GM12874 (cell line): ENCODE data around the gene GATA3.

Source experiments
- TF ChIP-seq, protein P1 (sequence below): IDR thresholded peaks from 2 replicates; pipeline ENCODE4 v1.5.1; 2011; ENCODE audit warnings: low read depth, mild to moderate bottlenecking, control low read depth, low read length, moderate library complexity; ENCODE audit not compliant: insufficient read depth

The GATA3 gene

DNA sequence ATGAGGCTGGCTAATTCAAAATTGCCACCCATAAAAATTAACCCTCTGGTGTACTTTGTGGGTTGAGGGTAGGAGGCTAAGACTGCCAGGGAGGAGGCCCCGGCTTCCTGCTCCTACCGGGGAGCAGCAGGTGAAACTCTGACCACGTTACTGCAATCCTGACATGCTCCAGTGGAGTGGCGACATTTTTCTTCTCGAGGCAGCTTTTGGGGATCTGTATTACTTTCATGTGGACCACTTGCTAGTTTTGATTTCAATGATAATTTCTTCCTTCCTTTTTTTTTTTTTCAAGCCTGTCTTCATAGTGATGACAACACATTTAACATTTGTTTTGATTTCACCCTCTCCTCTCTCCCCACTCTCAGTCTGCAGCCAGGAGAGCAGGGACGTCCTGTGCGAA, 14.6 kb downstream of the GATA3 start:
- TF ChIP-seq, protein P1, sequence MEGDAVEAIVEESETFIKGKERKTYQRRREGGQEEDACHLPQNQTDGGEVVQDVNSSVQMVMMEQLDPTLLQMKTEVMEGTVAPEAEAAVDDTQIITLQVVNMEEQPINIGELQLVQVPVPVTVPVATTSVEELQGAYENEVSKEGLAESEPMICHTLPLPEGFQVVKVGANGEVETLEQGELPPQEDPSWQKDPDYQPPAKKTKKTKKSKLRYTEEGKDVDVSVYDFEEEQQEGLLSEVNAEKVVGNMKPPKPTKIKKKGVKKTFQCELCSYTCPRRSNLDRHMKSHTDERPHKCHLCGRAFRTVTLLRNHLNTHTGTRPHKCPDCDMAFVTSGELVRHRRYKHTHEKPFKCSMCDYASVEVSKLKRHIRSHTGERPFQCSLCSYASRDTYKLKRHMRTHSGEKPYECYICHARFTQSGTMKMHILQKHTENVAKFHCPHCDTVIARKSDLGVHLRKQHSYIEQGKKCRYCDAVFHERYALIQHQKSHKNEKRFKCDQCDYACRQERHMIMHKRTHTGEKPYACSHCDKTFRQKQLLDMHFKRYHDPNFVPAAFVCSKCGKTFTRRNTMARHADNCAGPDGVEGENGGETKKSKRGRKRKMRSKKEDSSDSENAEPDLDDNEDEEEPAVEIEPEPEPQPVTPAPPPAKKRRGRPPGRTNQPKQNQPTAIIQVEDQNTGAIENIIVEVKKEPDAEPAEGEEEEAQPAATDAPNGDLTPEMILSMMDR = no peak

DNA sequence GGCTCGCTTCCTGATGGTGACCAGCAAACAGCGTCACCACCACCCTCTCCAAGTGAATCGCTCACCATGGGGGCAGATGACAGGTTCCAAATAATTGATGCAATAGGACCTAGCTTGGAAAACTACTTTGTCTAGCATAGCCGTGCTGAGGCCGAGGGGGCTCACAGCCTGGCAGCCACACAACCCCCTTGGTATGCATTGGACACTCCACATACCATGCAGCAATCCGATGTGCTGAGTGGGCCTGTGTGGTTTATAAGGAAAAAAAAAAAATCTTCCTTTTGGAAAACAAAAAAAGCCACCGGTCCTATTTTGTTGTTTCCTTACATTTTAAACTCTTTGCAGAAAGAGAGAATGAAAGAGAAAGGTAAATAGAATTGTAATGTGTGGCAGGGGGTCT, 15.1 kb downstream of the GATA3 start:
- TF ChIP-seq, protein P1 = no peak

DNA sequence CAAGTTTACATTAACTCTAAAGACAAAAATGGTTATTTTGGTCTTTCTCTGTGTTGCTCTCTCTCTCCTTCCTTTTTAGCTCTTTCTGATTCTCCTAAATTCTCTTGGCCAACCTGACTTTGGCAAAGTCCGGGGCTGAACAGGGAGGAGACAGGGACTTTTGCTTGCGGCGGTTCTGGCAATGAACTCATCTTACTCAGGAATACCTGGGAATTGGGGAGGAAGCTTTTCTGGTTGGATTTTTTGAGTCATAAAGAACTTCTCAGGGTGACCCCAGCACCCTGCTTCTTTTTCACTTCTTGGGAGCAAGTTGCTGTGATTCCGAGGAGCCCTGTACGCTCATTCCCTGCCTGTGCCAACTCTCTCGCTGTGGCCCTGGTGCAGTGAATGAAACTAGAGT, 16.0 kb downstream of the GATA3 start:
- TF ChIP-seq, protein P1 = no peak

DNA sequence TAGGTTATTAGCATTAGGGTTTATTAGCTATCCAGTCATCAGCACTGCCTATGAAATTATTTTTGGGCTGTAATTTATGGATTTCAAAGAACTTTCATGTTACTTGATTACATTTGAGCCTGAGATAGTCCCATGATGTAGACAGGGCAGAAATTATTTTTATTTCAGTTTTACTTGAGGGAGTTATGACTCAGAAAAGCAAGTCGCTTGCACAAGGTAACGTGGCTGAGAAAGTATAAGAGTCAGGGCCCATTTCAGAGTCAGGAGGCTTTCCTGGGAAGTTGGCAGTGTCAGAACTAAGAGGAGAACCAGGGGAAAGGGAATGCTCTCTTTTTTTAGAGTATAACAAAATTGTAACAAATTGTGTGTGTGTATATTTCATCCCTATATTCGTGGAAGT, 16.5 kb downstream of the GATA3 start:
- TF ChIP-seq, protein P1 = no peak

DNA sequence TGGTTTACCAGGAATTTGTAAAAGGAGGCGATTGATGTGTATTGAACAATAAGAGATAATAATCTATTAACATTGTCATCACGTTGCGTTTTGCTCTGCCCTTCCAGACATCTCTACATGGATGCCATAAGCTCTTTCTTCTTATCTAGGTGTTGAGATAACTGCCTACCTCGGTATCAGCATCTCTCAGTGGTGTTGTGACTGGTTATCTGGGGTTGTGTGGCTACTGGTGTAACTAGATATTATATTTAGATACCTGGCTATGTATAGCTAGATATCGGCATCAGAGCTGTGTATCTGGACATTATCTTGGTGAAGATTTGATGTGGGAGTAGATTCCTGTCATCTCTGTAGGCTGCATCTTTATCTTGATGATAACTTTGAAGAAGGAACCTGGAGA, 17.2 kb downstream of the GATA3 start:
- TF ChIP-seq, protein P1 = no peak

DNA sequence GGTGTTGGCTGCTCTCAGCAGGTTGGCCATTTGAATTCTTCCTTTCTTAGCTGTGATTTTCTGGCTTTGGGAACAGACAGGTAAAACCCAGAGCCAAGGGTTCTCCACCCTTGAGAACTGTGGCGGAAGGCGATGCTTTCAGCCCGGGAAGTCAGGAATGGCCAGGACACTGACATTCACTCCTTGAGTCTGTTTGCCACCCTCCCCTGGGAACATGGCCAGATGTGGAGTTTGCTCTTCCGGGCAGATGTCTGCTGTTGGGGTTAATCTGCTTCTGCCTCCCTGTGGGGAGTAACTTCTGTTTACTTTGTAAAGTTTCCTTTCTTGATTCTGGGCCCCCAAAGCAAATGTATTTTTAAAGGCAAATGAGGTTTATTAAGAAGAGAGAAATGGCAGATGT, 17.7 kb downstream of the GATA3 start:
- TF ChIP-seq, protein P1 = no peak

DNA sequence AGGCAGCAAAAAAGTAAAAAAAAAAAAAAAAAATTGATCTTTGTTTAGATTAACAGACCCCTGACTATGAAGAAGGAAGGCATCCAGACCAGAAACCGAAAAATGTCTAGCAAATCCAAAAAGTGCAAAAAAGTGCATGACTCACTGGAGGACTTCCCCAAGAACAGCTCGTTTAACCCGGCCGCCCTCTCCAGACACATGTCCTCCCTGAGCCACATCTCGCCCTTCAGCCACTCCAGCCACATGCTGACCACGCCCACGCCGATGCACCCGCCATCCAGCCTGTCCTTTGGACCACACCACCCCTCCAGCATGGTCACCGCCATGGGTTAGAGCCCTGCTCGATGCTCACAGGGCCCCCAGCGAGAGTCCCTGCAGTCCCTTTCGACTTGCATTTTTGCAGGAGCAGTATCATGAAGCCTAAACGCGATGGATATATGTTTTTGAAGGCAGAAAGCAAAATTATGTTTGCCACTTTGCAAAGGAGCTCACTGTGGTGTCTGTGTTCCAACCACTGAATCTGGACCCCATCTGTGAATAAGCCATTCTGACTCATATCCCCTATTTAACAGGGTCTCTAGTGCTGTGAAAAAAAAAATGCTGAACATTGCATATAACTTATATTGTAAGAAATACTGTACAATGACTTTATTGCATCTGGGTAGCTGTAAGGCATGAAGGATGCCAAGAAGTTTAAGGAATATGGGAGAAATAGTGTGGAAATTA, 19.4 kb downstream of the GATA3 start:
- TF ChIP-seq, protein P1 = no peak
